ENCODE results near the gene DTD2.

- no peak for TF ChIP-seq FOXK2 (IDR thresholded peaks at IDR 0.05)
- no peak for TF ChIP-seq ARNT (IDR thresholded peaks at IDR 0.05)
- no peak for TF ChIP-seq BHLHE40 (IDR thresholded peaks at IDR 0.05; ENCODE audit: borderline replicate concordance)
- no peak for TF ChIP-seq SUZ12 (IDR thresholded peaks at IDR 0.05)
- TF ChIP-seq PKNOX1 (IDR thresholded peaks at IDR 0.05), result no peak
- no peak for TF ChIP-seq ZNF384 (IDR thresholded peaks at IDR 0.05)
- TF ChIP-seq FOXM1 (IDR thresholded peaks at IDR 0.05; ENCODE audit: borderline replicate concordance), result no peak
- no peak for TF ChIP-seq TARDBP (IDR thresholded peaks at IDR 0.05)
- no peak for TF ChIP-seq NFRKB (IDR thresholded peaks at IDR 0.05)
Measured at GRCh38 chr14:31456841-31457664, at the start of gene DTD2.

Data from HEK293T (cell line).